K562 (cell line): ENCODE measurements around the gene ITGB5. TPM values are rescaled to one million over a fixed set of nuclear protein-coding genes. Genes with fewer than 3 reads are reported as not detected.

Experiments
- ATAC-seq: fragments of 200-7000 bp; cut with Tn5 transposase; 3 replicates; pipeline ENCODE4 v1.9.1; 2020; ENCODE audit warnings: moderate library complexity
- BruUV-seq: library from RNA; stranded (reverse); fragments of 400-500 nt; replicated peaks from 2 replicates; lab custom pipeline; 2021; lab: Mats Ljungman, UMichigan
- CTCF ChIA-PET: fragments of 300-600 bp; formaldehyde crosslinking; extraction: SDS; loops from one replicate; lab custom pipeline; 2021; ENCODE audit warnings: low intra/inter-chr PET ratio; lab: Yijun Ruan, JAX
- POLR2A ChIA-PET: fragments of 300-600, 350-650 bp; sonication (Branson Sonifier 250); formaldehyde crosslinking; extraction: SDS; loops from one replicate; lab custom pipeline; 2021; ENCODE audit warnings: antibody characterized with exemption, inconsistent platforms; lab: Yijun Ruan, JAX
- DNase-seq, 4 experiments: peaks; one replicate each; pipeline versions ENCODE4 v3.0.0 to v3.0.0-alpha.2; 2011 to 2018; ENCODE audit warnings: low spot score in 3 of 4, mixed read lengths in 3 of 4; ENCODE audit errors: extremely low read depth in 1 of 4
- FAIRE-seq: peaks from 2 replicates; lab custom pipeline; 2011; peaks lifted over from hg19 to GRCh38; lab: Jason Lieb, UNC
- H2AFZ ChIP-seq: 2 replicates; pipeline ENCODE4 v1.6.0; 2011; ENCODE audit warnings: low read depth, low read length, control low read depth, inconsistent platforms
- H3K27ac ChIP-seq: fragments of 200-600 bp; 3 replicates; pipeline ENCODE4 v1.8.0; 2011; ENCODE audit warnings: low read depth, mild to moderate bottlenecking, control low read depth, inconsistent platforms, low read length, moderate library complexity, mixed read lengths; ENCODE audit errors: extremely low read depth
- H3K27me3 ChIP-seq, 2 experiments: fragments of 300-600 bp in 1 of 2; 2 replicates in 1 of 2; 3 replicates in 1 of 2; pipeline versions ENCODE4 v1.6.0 to v1.8.0; 2011; ENCODE audit warnings: inconsistent platforms in 2 of 2, low read length in 2 of 2, mild to moderate bottlenecking in 1 of 2, mixed read lengths in 1 of 2, moderate library complexity in 1 of 2; ENCODE audit not compliant: control insufficient read depth in 2 of 2, insufficient read depth in 2 of 2
- H3K36me3 ChIP-seq: fragments of 300-600 bp; 3 replicates; pipeline ENCODE4 v1.8.0; 2011; ENCODE audit warnings: mild to moderate bottlenecking, low read length, inconsistent platforms; ENCODE audit not compliant: control insufficient read depth, insufficient read depth
- H3K4me1 ChIP-seq, 2 experiments: fragments of 200-600 bp in 1 of 2; replicated peaks in 1 of 2; 2 replicates in 1 of 2; 3 replicates in 1 of 2; pipeline versions ENCODE4 v1.5.1 to v1.8.0; 2011; ENCODE audit warnings: inconsistent platforms in 2 of 2, low read length in 2 of 2, mild to moderate bottlenecking in 1 of 2, mixed read lengths in 1 of 2, moderate library complexity in 1 of 2; ENCODE audit not compliant: control insufficient read depth in 2 of 2, insufficient read depth in 2 of 2
- H3K4me2 ChIP-seq: 2 replicates; pipeline ENCODE4 v1.6.1; 2011; ENCODE audit warnings: low read length, control low read depth, inconsistent platforms, mixed read lengths; ENCODE audit not compliant: insufficient read depth
- H3K4me3 ChIP-seq: fragments of 200-600 bp; sonication (generic), shearing (Covaris generic); 2 replicates; pipeline ENCODE4 v1.5.1; 2016; ENCODE audit warnings: control low read depth, inconsistent platforms
- H3K79me2 ChIP-seq: fragments of 200-600 bp; 3 replicates; pipeline ENCODE4 v1.8.0; 2011; ENCODE audit warnings: low read length, inconsistent platforms; ENCODE audit not compliant: control insufficient read depth, insufficient read depth
- H3K9ac ChIP-seq, 2 experiments: 2 replicates each; pipeline versions ENCODE4 v1.6.0 to v1.6.1; 2011; ENCODE audit warnings: low read depth in 2 of 2, low read length in 2 of 2, control low read depth in 1 of 2, inconsistent platforms in 1 of 2, mild to moderate bottlenecking in 1 of 2, mixed read lengths in 1 of 2; ENCODE audit not compliant: insufficient read depth in 1 of 2
- H3K9me1 ChIP-seq: one replicate; pipeline ENCODE4 v1.6.0; 2011; ENCODE audit warnings: inconsistent platforms, mild to moderate bottlenecking, low read length, moderate library complexity; ENCODE audit not compliant: control insufficient read depth, insufficient read depth
- H3K9me3 ChIP-seq: replicated peaks from 2 replicates; pipeline ENCODE4 v1.5.1; 2011; ENCODE audit warnings: low read depth, low read length, inconsistent platforms; ENCODE audit not compliant: control insufficient read depth, insufficient read depth
- H4K20me1 ChIP-seq: replicated peaks from 2 replicates; pipeline ENCODE4 v1.6.1; 2011; ENCODE audit warnings: low read length, inconsistent platforms, mixed read lengths; ENCODE audit not compliant: control insufficient read depth, insufficient read depth
- HNRNPH1 ChIP-seq: fragments of 200-400 bp; formaldehyde crosslinking; optimal IDR thresholded peaks from 2 replicates; pipeline ENCODE3; 2017; ENCODE audit warnings: low read depth, mild to moderate bottlenecking, low read length, moderate library complexity
- ILK ChIP-seq: fragments of 450-650 bp; IDR thresholded peaks from 2 replicates; pipeline ENCODE4 v1.6.1; 2016; ENCODE audit warnings: missing genetic modification characterization, low read depth, mild to moderate bottlenecking, missing compliant biosample characterization, moderate library complexity, borderline replicate concordance
- POLR2B ChIP-seq: fragments of 450-650 bp; IDR thresholded peaks from 2 replicates; pipeline ENCODE4 v1.6.1; 2018; ENCODE audit warnings: low read depth; ENCODE audit not compliant: partially characterized antibody
- PRMT5 ChIP-seq: sonication (generic); formaldehyde crosslinking; IDR thresholded peaks from 2 replicates; pipeline ENCODE4 v1.5.0; 2020; ENCODE audit warnings: missing genetic modification reagents
- STAT5B ChIP-seq: fragments of 250-450 bp; sonication (Bioruptor Pico); IDR thresholded peaks from 2 replicates; pipeline ENCODE4 v1.8.0; 2021; ENCODE audit warnings: mild to moderate bottlenecking, inconsistent platforms
- ZNF140 ChIP-seq: fragments of 250-450 bp; sonication (Bioruptor Pico); IDR thresholded peaks from 2 replicates; pipeline ENCODE4 v1.8.0; 2021; ENCODE audit warnings: moderate library complexity, mild to moderate bottlenecking, inconsistent platforms
- WGBS: fragments of 100-300 bp; shearing (Covaris generic); methylation state at CpG from one replicate; pipeline ENCODE4 v1.1.6; 2016; ENCODE audit warnings: low coverage, mixed read lengths; ENCODE audit not compliant: insufficient coverage; ENCODE audit errors: missing lambda C conversion rate; 5-methylcytosine and 5-hydroxymethylcytosine counted together
- in situ Hi-C: fragments of 300-500 bp; cut with MboI; formaldehyde crosslinking; loops from 4 replicates; pipeline ENCODE4 v1.15.0; 2018; ENCODE audit warnings: inconsistent platforms, mixed read lengths
- intact Hi-C: fragments of 100-400 bp; cut with micrococcal nuclease; formaldehyde crosslinking; loops from 2 replicates; pipeline ENCODE4 v1.14.2; 2022
- polyA plus RNA-seq, 8 experiments: library from polyadenylated mRNA; depleted of rRNA in 4 of 8; stranded (reverse) in 5 of 8; unstranded in 3 of 8; fragments of >200 nt; fragmentation: Nextera tagmentation in 2 of 8; fragmentation: Illumina TruSeq in 1 of 8; extraction: Ambion mirVana in 2 of 8; extraction: Trizol in 1 of 8; gene quantifications; 2 replicates each; pipeline versions ENCODE4 v1.2.1 to v1.2.3, GENCODE V29; 2011 to 2014; ENCODE audit warnings: inconsistent platforms in 1 of 8, missing spikeins in 1 of 8
- total RNA-seq, 7 experiments: library from RNA; depleted of rRNA in 6 of 7; stranded (reverse); fragments of >200 nt in 6 of 7; fragmentation: Illumina TruSeq in 2 of 7; extraction: Trizol in 2 of 7; gene quantifications; 2 replicates each; pipeline versions ENCODE4 v1.2.1 to v1.2.3, GENCODE V29; 2011 to 2021; ENCODE audit warnings: low replicate concordance in 1 of 7
- TF ChIP-seq, protein P1 (sequence below): fragments of 250-450 bp; sonication (Bioruptor Pico); IDR thresholded peaks from 2 replicates; pipeline ENCODE4 v1.6.1; 2021; ENCODE audit warnings: mild to moderate bottlenecking

Gene ITGB5
- total and polyA plus RNA-seq, 9 of the 15 experiments (the other 6 are each of a cell fraction or from before 2014, with no cell fraction given): 1.7 to 46.8 (median 9.9) TPM

DNA sequence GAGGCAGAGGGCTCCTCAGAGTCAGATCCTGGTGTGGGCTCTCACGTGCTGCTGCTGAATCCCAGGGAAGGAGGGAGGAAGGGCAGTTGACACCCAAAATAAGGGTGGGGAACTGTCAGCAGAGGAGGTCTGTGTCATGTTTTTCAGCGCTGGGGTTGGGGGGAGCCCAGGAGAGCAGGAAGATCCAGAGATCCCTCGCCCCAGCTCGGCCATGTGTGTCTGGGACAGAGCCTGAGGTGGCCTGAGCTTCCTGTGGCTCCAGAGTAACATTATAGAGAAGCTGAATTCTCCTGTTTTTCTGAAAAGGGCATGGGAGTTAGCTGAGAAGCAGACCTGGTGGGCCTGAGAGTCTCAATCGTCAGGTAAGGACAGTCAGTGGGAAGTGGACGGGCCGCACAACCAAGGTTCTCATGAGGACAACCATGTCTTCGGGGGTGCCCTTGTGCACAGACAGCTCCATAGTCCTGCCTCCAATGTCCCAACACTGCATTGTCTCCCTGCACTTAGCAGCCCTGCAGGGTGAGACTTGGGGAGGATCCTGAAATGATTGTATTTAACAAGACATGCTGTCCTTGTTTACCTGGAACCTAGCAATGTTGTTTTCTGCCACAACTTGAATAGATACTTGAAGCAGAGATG, 138.5 kb downstream of the ITGB5 start:
- in situ Hi-C loops: no loop called here
- H3K4me3 ChIP-seq: no peak overlapping the region
- H3K9ac ChIP-seq: 0 out of 4 replicates have a peak overlapping the region, but pooled peaks of 1 of the 2 experiments have one; percentile 35
- FAIRE-seq (no peak), DNase-seq (peak in 1 of 4 experiments; percentile 9), ATAC-seq (peak; percentile 65)
- no peaks in the 10 kb centered on the region for H3K79me2 ChIP-seq
- H3K27me3 ChIP-seq: no peaks in the 10 kb centered on the region
- H3K36me3 ChIP-seq: peaks cover 33% of the 10 kb centered on the region
- BruUV-seq: no TSS peak
- H3K4me1 ChIP-seq: peaks cover 0 to 2% of the 10 kb centered on the region in 2 experiments; a peak in 3 of 5 replicates
- H3K9me3 ChIP-seq: no peaks in the 10 kb centered on the region
- intact Hi-C loops: no loop called here
- H3K4me2 ChIP-seq: no peak overlapping the region
- ChIA-PET CTCF (no interaction called here), POLR2A (interaction anchor here (0.9 kb wide), 1 partner anchor 9 kb away, joined by 3 read pairs; no protein-coding TSS in a partner anchor)
- no peak overlapping the region; the same call in 2 of the 3 replicates for H3K27ac ChIP-seq
- no peaks in the 10 kb centered on the region; the same call in 1 of the 2 replicates for H4K20me1 ChIP-seq
- TF ChIP-seq STAT5B (no peak), ZNF140 (no peak), PRMT5 (CRISPR knock-in tag) (no peak), HNRNPH1 (no peak), POLR2B (peak; percentile 27), ILK (tag) (no peak)
- TF ChIP-seq, protein P1, sequence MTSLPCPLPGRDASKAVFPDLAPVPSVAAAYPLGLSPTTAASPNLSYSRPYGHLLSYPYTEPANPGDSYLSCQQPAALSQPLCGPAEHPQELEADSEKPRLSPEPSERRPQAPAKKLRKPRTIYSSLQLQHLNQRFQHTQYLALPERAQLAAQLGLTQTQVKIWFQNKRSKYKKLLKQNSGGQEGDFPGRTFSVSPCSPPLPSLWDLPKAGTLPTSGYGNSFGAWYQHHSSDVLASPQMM (CRISPR knock-in tag): no peak
- H2AFZ ChIP-seq: no peak overlapping the region
- WGBS: 69% methylated on average over 7 of the region's 8 CpGs
- H3K9me1 ChIP-seq: no peaks in the 10 kb centered on the region
